Measurements from ENCODE around the gene POLR2L. TPM values are rescaled to one million over a fixed set of nuclear protein-coding genes. Genes with fewer than 3 reads are reported as not detected.

The POLR2L gene
- total RNA-seq, 1 donor from 2014 or later, result 76.7 TPM

- H3K27me3 Mint-ChIP-seq (ENCODE audit: unreplicated experiment), result peaks cover 11% of the 10 kb centered on the region
- no peak overlapping the region for H3K27ac Mint-ChIP-seq (ENCODE audit: unreplicated experiment)
- H3K4me3 Mint-ChIP-seq (ENCODE audit: unreplicated experiment), result no peak overlapping the region
- no peak for TF ChIP-seq CTCF (IDR thresholded peaks at IDR 0.05; ENCODE audit: unreplicated experiment)
- no peak for DNase-seq (ENCODE audit: low spot score)
- no peaks in the 10 kb centered on the region for H3K9me3 Mint-ChIP-seq (ENCODE audit: unreplicated experiment)
- peaks cover 8% of the 10 kb centered on the region for H3K36me3 Mint-ChIP-seq (ENCODE audit: low read depth, unreplicated experiment)
- H3K4me1 Mint-ChIP-seq (ENCODE audit: unreplicated experiment), result peaks cover 2% of the 10 kb centered on the region
Measured at GRCh38 chr11:888310-889212, 46.2 kb upstream of the POLR2L start.

GRCh38 chr11:887589-887988 is 45.3 kb upstream of the POLR2L start:
- peaks cover 3% of the 10 kb centered on the region for H3K4me1 Mint-ChIP-seq (ENCODE audit: unreplicated experiment)
- no peak overlapping the region for H3K27ac Mint-ChIP-seq (ENCODE audit: unreplicated experiment)
- no peaks in the 10 kb centered on the region for H3K9me3 Mint-ChIP-seq (ENCODE audit: unreplicated experiment)
- H3K4me3 Mint-ChIP-seq (ENCODE audit: unreplicated experiment), result peak overlapping the region; percentile 33
- no peak for DNase-seq (ENCODE audit: low spot score)
- peaks cover 9% of the 10 kb centered on the region for H3K36me3 Mint-ChIP-seq (ENCODE audit: low read depth, unreplicated experiment)
- no peak for TF ChIP-seq CTCF (IDR thresholded peaks at IDR 0.05; ENCODE audit: unreplicated experiment)
- peaks cover 15% of the 10 kb centered on the region for H3K27me3 Mint-ChIP-seq (ENCODE audit: unreplicated experiment)

GRCh38 chr11:886568-886967 is 44.2 kb upstream of the POLR2L start:
- no peaks in the 10 kb centered on the region for H3K9me3 Mint-ChIP-seq (ENCODE audit: unreplicated experiment)
- H3K36me3 Mint-ChIP-seq (ENCODE audit: low read depth, unreplicated experiment), result peaks cover 15% of the 10 kb centered on the region
- no peak for TF ChIP-seq CTCF (IDR thresholded peaks at IDR 0.05; ENCODE audit: unreplicated experiment)
- no peak for DNase-seq (ENCODE audit: low spot score)
- peaks cover 16% of the 10 kb centered on the region for H3K27me3 Mint-ChIP-seq (ENCODE audit: unreplicated experiment)
- H3K27ac Mint-ChIP-seq (ENCODE audit: unreplicated experiment), result no peak overlapping the region
- H3K4me1 Mint-ChIP-seq (ENCODE audit: unreplicated experiment), result peaks cover 6% of the 10 kb centered on the region
- H3K4me3 Mint-ChIP-seq (ENCODE audit: unreplicated experiment), result no peak overlapping the region

GRCh38 chr11:884578-885070 is 42.3 kb upstream of the POLR2L start:
- peaks cover 20% of the 10 kb centered on the region for H3K36me3 Mint-ChIP-seq (ENCODE audit: low read depth, unreplicated experiment)
- no peak for DNase-seq (ENCODE audit: low spot score)
- no peak overlapping the region for H3K27ac Mint-ChIP-seq (ENCODE audit: unreplicated experiment)
- TF ChIP-seq CTCF (IDR thresholded peaks at IDR 0.05; ENCODE audit: unreplicated experiment), result no peak
- H3K4me3 Mint-ChIP-seq (ENCODE audit: unreplicated experiment), result no peak overlapping the region
- H3K27me3 Mint-ChIP-seq (ENCODE audit: unreplicated experiment), result peaks cover 14% of the 10 kb centered on the region
- no peaks in the 10 kb centered on the region for H3K9me3 Mint-ChIP-seq (ENCODE audit: unreplicated experiment)
- H3K4me1 Mint-ChIP-seq (ENCODE audit: unreplicated experiment), result peaks cover 4% of the 10 kb centered on the region

- Mint-ChIP-seq H3K27ac (ENCODE audit: unreplicated experiment) (no peak overlapping the region), H3K4me3 (ENCODE audit: unreplicated experiment) (no peak overlapping the region), H3K36me3 (ENCODE audit: low read depth, unreplicated experiment) (peaks cover 25% of the 10 kb centered on the region), H3K4me1 (ENCODE audit: unreplicated experiment) (peaks cover 4% of the 10 kb centered on the region), H3K27me3 (ENCODE audit: unreplicated experiment) (peaks cover 13% of the 10 kb centered on the region), H3K9me3 (ENCODE audit: unreplicated experiment) (no peaks in the 10 kb centered on the region)
- no peak for DNase-seq (ENCODE audit: low spot score)
- no peak for TF ChIP-seq CTCF (IDR thresholded peaks at IDR 0.05; ENCODE audit: unreplicated experiment)
Measured at GRCh38 chr11:883527-883926, 41.2 kb upstream of the POLR2L start.

All from endothelial cell (in vitro differentiated cells).